IMR-90 (cell line): ENCODE data around the gene ZACN. TPM values are rescaled to one million over a fixed set of nuclear protein-coding genes. Genes with fewer than 3 reads are reported as not detected.
A peak's percentile ranks its signal among the peaks of the same experiment; 100 is the strongest.

Experiments
- ATAC-seq: fragments of 200-7000 bp; cut with Tn5 transposase; 2 replicates; pipeline ENCODE4 v1.9.1; 2020; ENCODE audit warnings: low read depth, mild to moderate bottlenecking, moderate library complexity
- BruUV-seq: library from RNA; stranded (reverse); fragments of 400-500 nt; replicated peaks from 2 replicates; lab custom pipeline; 2021; lab: Mats Ljungman, UMichigan
- CTCF ChIA-PET: fragments of 300-600 bp; formaldehyde crosslinking; extraction: SDS; loops from one replicate; lab custom pipeline; 2021; ENCODE audit warnings: antibody characterized with exemption; lab: Yijun Ruan, JAX
- POLR2A ChIA-PET: fragments of 300-600 bp; sonication (Branson Sonifier 250); formaldehyde crosslinking; loops from one replicate; lab custom pipeline; 2022; ENCODE audit warnings: antibody characterized with exemption; ENCODE audit not compliant: unreplicated experiment; lab: Charles Lee
- DNase-seq: peaks from one replicate; pipeline ENCODE4 v3.0.0; 2013
- H2AFZ ChIP-seq: replicated peaks from 2 replicates; pipeline ENCODE3; 2013; ENCODE audit warnings: low read length, mild to moderate bottlenecking; ENCODE audit not compliant: poor library complexity
- H2AK5ac ChIP-seq: 2 replicates; pipeline ENCODE4 v1.6.1; 2013; ENCODE audit warnings: low read depth, low read length, inconsistent platforms
- H2AK9ac ChIP-seq: replicated peaks from 2 replicates; pipeline ENCODE3; 2013; ENCODE audit warnings: mild to moderate bottlenecking, low read depth, low read length, moderate library complexity; ENCODE audit not compliant: poor library complexity
- H2BK120ac ChIP-seq: 2 replicates; pipeline ENCODE4 v1.6.1; 2013; ENCODE audit warnings: low read depth, low read length, inconsistent platforms
- H2BK15ac ChIP-seq: 3 replicates; pipeline ENCODE4 v1.6.1; 2013; ENCODE audit warnings: low read depth, low read length, inconsistent platforms
- H2BK20ac ChIP-seq: 2 replicates; pipeline ENCODE4 v1.6.1; 2013; ENCODE audit warnings: low read depth, mild to moderate bottlenecking, inconsistent platforms, low read length, moderate library complexity
- H2BK5ac ChIP-seq: 2 replicates; pipeline ENCODE4 v1.6.1; 2013; ENCODE audit warnings: mild to moderate bottlenecking, low read depth, low read length, inconsistent platforms; ENCODE audit not compliant: poor library complexity, severe bottlenecking
- H3K14ac ChIP-seq: replicated peaks from 2 replicates; pipeline ENCODE4 v1.6.1; 2013; ENCODE audit warnings: low read depth, low read length, inconsistent platforms
- H3K18ac ChIP-seq: 2 replicates; pipeline ENCODE4 v1.6.1; 2013; ENCODE audit warnings: low read depth, low read length, control low read depth
- H3K23ac ChIP-seq: 2 replicates; pipeline ENCODE4 v1.6.1; 2013; ENCODE audit warnings: low read depth, low read length, inconsistent platforms
- H3K27ac ChIP-seq: 2 replicates; pipeline ENCODE4 v1.5.1; 2013; ENCODE audit warnings: mild to moderate bottlenecking, control low read depth, low read length; ENCODE audit not compliant: insufficient read depth
- H3K27me3 ChIP-seq: 2 replicates; pipeline ENCODE4 v1.6.1; 2013; ENCODE audit warnings: low read length; ENCODE audit not compliant: control insufficient read depth, insufficient read depth
- H3K36me3 ChIP-seq: 2 replicates; pipeline ENCODE4 v1.6.1; 2013; ENCODE audit warnings: low read length, mixed read lengths; ENCODE audit not compliant: control insufficient read depth, insufficient read depth
- H3K4ac ChIP-seq: 2 replicates; pipeline ENCODE4 v1.6.1; 2013; ENCODE audit warnings: low read depth, low read length, inconsistent platforms
- H3K4me1 ChIP-seq: 2 replicates; pipeline ENCODE4 v1.6.1; 2013; ENCODE audit warnings: low read length, mixed read lengths; ENCODE audit not compliant: control insufficient read depth, insufficient read depth
- H3K4me2 ChIP-seq: 2 replicates; pipeline ENCODE4 v1.6.1; 2013; ENCODE audit warnings: low read depth, mild to moderate bottlenecking, control low read depth, low read length, moderate library complexity
- H3K4me3 ChIP-seq: 2 replicates; pipeline ENCODE4 v1.5.1; 2013; ENCODE audit warnings: low read depth, mild to moderate bottlenecking, control low read depth, low read length, moderate library complexity; ENCODE audit not compliant: insufficient read depth
- H3K56ac ChIP-seq: 2 replicates; pipeline ENCODE4 v1.6.1; 2013; ENCODE audit warnings: low read length, inconsistent platforms; ENCODE audit not compliant: insufficient read depth; ENCODE audit errors: extremely low read depth
- H3K79me1 ChIP-seq, 2 experiments: 2 replicates each; pipeline ENCODE4 v1.6.1; 2013; ENCODE audit warnings: low read length in 2 of 2, inconsistent platforms in 1 of 2, low read depth in 1 of 2
- H3K9ac ChIP-seq: 2 replicates; pipeline ENCODE4 v1.6.1; 2013; ENCODE audit warnings: low read depth, low read length, control low read depth
- H3K9me1 ChIP-seq: 2 replicates; pipeline ENCODE4 v1.6.1; 2013; ENCODE audit warnings: low read length, inconsistent platforms; ENCODE audit not compliant: insufficient read depth
- H3K9me3 ChIP-seq: 2 replicates; pipeline ENCODE4 v1.6.1; 2013; ENCODE audit warnings: low read length; ENCODE audit not compliant: control insufficient read depth, insufficient read depth
- H4K20me1 ChIP-seq: 2 replicates; pipeline ENCODE4 v1.6.1; 2013; ENCODE audit warnings: low read length, inconsistent platforms; ENCODE audit not compliant: insufficient read depth
- H4K5ac ChIP-seq: 2 replicates; pipeline ENCODE4 v1.6.1; 2013; ENCODE audit warnings: mild to moderate bottlenecking, low read depth, low read length, control low read depth
- H4K8ac ChIP-seq, 2 experiments: 2 replicates each; pipeline ENCODE4 v1.6.1; 2013; ENCODE audit warnings: low read depth in 2 of 2, low read length in 2 of 2, control low read depth in 1 of 2, inconsistent platforms in 1 of 2
- H4K91ac ChIP-seq: 2 replicates; pipeline ENCODE4 v1.6.1; 2013; ENCODE audit warnings: low read depth, low read length, inconsistent platforms; ENCODE audit not compliant: insufficient read depth
- NFE2L2 ChIP-seq: fragments of 150-350 bp; IDR thresholded peaks from 2 replicates; pipeline ENCODE4 v1.6.1; 2016; ENCODE audit warnings: low read depth, mild to moderate bottlenecking, low read length
- RAD21 ChIP-seq: IDR thresholded peaks from 2 replicates; pipeline ENCODE4 v1.6.1; 2012; ENCODE audit warnings: low read length, improper control_type of control experiment
- RFX5 ChIP-seq: IDR thresholded peaks from 2 replicates; pipeline ENCODE4 v1.8.0; 2012; ENCODE audit warnings: low read depth, mild to moderate bottlenecking, low read length, moderate library complexity
- WGBS, 2 experiments: methylation state at CpG; one replicate each; pipeline versions ENCODE4 v1.1.5 to v1.1.7; 2013; ENCODE audit warnings: missing lambda C conversion rate in 2 of 2; ENCODE audit not compliant: insufficient read length in 1 of 2; ENCODE audit errors: extremely low coverage in 2 of 2; 5-methylcytosine and 5-hydroxymethylcytosine counted together
- dilution Hi-C: fragments of 300-500 bp; cut with HindIII; formaldehyde crosslinking; loops from one replicate; pipeline ENCODE4 v1.14.3; 2018; ENCODE audit warnings: low sequenced_read_pairs; ENCODE audit not compliant: unreplicated experiment
- in situ Hi-C: fragments of 300-500 bp; cut with MboI; formaldehyde crosslinking; loops from 3 replicates; pipeline ENCODE4 v1.14.3; 2019; ENCODE audit warnings: low sequenced_read_pairs, inconsistent platforms, mixed read lengths
- intact Hi-C: fragments of 100-400 bp; cut with micrococcal nuclease; formaldehyde crosslinking; loops from 2 replicates; pipeline ENCODE4 v1.10.0; 2022
- polyA plus RNA-seq, 3 experiments: library from polyadenylated mRNA; depleted of rRNA; stranded (reverse); fragments of >200 nt; gene quantifications; 2 replicates each; pipeline ENCODE4 v1.2.3, GENCODE V29; 2012; ENCODE audit warnings: low replicate concordance in 1 of 3
- total RNA-seq: library from RNA; depleted of rRNA; stranded (reverse); fragments of >200 nt; gene quantifications from 2 replicates; pipeline ENCODE4 v1.2.3, GENCODE V29; 2012

ZACN gene
- total and polyA plus RNA-seq, 2 of the 4 experiments (the other 2 are of a cell fraction): not detected

DNA sequence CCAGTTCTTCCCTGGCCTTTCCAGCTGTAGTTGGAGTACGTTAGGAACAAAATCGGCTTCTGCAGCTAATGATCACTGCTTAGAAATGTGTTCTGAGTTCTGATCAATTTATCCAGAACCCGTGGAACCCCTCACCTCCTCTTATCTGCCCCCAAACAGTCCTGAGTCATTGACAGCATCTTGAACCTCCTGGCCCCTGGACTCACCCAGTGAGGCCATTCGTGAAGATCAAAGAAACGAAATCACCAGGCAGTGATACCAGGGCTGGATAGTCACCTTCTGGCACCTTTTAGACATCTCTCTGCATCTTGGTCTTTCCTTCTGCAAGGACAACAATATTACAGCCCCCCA lies 41.7 kb downstream of the ZACN start (continued):
- TF ChIP-seq RAD21: no peak

DNA sequence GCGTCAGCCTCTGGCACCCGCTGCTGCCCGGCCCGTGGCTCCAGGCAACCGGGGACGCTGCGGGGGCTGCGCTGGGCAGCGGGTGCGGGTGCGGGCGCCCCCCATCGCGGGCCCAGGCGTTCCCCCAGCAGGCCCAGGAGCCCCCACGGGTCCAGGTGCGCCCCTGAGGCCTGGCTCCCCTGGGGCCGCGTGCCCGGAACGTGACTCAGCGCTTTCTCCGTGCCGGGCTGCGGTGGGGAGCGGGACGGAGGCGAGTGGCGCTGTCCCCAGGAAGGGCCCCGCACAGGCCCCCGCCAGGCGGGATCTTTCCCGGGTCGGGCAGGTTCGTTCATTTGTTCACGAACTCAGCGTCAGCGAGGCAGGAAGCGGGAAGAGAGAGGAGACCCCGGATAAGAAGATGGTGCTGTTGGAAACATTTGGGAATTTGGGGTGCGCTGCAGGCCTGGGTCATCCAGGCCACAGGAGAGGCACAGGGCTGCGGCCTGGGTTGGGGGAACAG lies 43.0 kb downstream of the ZACN start:
- no peak for DNase-seq
- Histone ChIP-seq H2AK9ac (peak overlapping the region; percentile 42), H4K20me1 (no peaks in the 10 kb centered on the region), H4K5ac (peak overlapping the region; percentile 79; the same call in 1 of the 2 replicates), H3K36me3 (no peaks in the 10 kb centered on the region), H2BK5ac (no peak overlapping the region), H2BK120ac (no peak overlapping the region), H3K9me1 (no peaks in the 10 kb centered on the region), H3K27ac (no peak overlapping the region), H2AK5ac (no peak overlapping the region; the same call in 1 of the 2 replicates), H3K14ac (no peak overlapping the region; the same call in 1 of the 2 replicates), H2AFZ (peak overlapping the region; percentile 90), H3K56ac (no peak overlapping the region), H3K4ac (peak overlapping the region; percentile 84), H4K91ac (no peak overlapping the region), H3K4me1 (peaks cover 3% of the 10 kb centered on the region; the same call in 1 of the 2 replicates), H3K9ac (no peak overlapping the region), H3K18ac (no peak overlapping the region; the same call in 1 of the 2 replicates), H3K4me3 (no peak overlapping the region), H2BK20ac (peak overlapping the region; percentile 10; the same call in 1 of the 2 replicates), H2BK15ac (no peak overlapping the region), H3K9me3 (no peaks in the 10 kb centered on the region), H3K27me3 (peaks cover 11% of the 10 kb centered on the region), H4K8ac (peak overlapping the region; percentile 73 to 88; a peak in 3 of 4 replicates), H3K4me2 (no peak overlapping the region), H3K23ac (no peak overlapping the region), H3K79me1 (no peaks in the 10 kb centered on the region)
- no TSS peak for BruUV-seq
- no peak; the same call in 1 of the 2 replicates for ATAC-seq
- intact Hi-C loops (loop anchor here (1.0 kb wide), 2 partner anchors 60 to 157 kb away; no protein-coding TSS in a partner anchor), in situ Hi-C loops (no loop called here), dilution Hi-C loops (no loop called here)
- ChIA-PET CTCF (interaction anchor here (0.5 to 4.0 kb wide), 5 partner anchors 18 to 248 kb away, joined by 3 to 27 read pairs (median 3); no protein-coding TSS in a partner anchor), POLR2A (no interaction called here)
- TF ChIP-seq RFX5 (no peak), NFE2L2 (peak; percentile 85)
- WGBS, 2 experiments: 49% methylated on average over 30 of the region's 42 CpGs; no CpG with 5 or more reads in 1 of the 2 experiments
